Fibroblast of lung (primary cell): Measurements from ENCODE around the gene OSTM1.

ENCODE experiments used
- EZH2 ChIP-seq: IDR thresholded peaks from 2 replicates; pipeline ENCODE4 v1.5.1; 2012; ENCODE audit warnings: low read length, control low read depth, mild to moderate bottlenecking; ENCODE audit errors: missing control alignments
- TF ChIP-seq, protein P1 (sequence below), 2 donors: IDR thresholded peaks in 1 of 2; conservative IDR thresholded peaks in 1 of 2; 1 replicate in 1 of 2; 2 replicates in 1 of 2; pipeline ENCODE4 v1.5.1; 2011 to 2012; ENCODE audit warnings: low read length in 2 of 2, control low read depth in 1 of 2, inconsistent platforms in 1 of 2, low read depth in 1 of 2, mild to moderate bottlenecking in 1 of 2

DNA sequence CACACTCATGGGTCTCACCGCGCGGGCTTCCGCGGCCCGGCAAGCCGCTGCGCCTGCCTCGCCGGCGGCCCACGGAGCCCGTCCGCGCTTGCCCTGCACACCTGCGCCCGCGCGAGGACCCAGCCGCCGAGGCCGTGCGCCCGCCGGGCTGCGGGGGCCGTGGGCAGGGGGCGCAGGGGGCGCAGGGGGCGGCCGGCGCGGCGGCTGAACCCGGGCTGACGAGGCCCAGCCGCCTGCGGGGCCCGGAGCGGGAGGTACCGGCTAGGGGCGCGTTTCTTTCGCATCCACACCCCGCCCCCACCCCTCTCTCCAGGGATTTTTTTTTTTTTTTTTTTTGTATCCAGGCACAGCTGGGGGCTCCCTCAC lies 43.8 kb upstream of the OSTM1 start:
- TF ChIP-seq, protein P1, sequence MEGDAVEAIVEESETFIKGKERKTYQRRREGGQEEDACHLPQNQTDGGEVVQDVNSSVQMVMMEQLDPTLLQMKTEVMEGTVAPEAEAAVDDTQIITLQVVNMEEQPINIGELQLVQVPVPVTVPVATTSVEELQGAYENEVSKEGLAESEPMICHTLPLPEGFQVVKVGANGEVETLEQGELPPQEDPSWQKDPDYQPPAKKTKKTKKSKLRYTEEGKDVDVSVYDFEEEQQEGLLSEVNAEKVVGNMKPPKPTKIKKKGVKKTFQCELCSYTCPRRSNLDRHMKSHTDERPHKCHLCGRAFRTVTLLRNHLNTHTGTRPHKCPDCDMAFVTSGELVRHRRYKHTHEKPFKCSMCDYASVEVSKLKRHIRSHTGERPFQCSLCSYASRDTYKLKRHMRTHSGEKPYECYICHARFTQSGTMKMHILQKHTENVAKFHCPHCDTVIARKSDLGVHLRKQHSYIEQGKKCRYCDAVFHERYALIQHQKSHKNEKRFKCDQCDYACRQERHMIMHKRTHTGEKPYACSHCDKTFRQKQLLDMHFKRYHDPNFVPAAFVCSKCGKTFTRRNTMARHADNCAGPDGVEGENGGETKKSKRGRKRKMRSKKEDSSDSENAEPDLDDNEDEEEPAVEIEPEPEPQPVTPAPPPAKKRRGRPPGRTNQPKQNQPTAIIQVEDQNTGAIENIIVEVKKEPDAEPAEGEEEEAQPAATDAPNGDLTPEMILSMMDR (conservative IDR thresholded peaks at IDR 0.05 in 1 of 2, IDR thresholded peaks at IDR 0.05 in 1 of 2; ENCODE audit: low read depth in 1 of 2, low read length in 2 of 2), result no peak
- TF ChIP-seq EZH2, result no peak
